Trophoblast cell (in vitro differentiated cells and primary cell): ENCODE data around the gene OSCP1.

Source experiments
- DNase-seq, 2 donors: peaks; one replicate each; pipeline ENCODE4 v3.0.0-alpha.2; 2016
- H2AFZ ChIP-seq: 2 replicates; pipeline ENCODE4 v1.6.1; 2013; ENCODE audit warnings: low read length, moderate library complexity, mild to moderate bottlenecking; ENCODE audit not compliant: insufficient read depth, poor library complexity
- H2AK5ac ChIP-seq: 2 replicates; pipeline ENCODE4 v1.6.1; 2013; ENCODE audit warnings: mild to moderate bottlenecking, low read length
- H2BK120ac ChIP-seq: 2 replicates; pipeline ENCODE4 v1.6.1; 2013; ENCODE audit warnings: low read length, mild to moderate bottlenecking, moderate library complexity; ENCODE audit not compliant: insufficient read depth, poor library complexity
- H2BK12ac ChIP-seq: 2 replicates; pipeline ENCODE4 v1.6.1; 2013; ENCODE audit warnings: mild to moderate bottlenecking, low read length, moderate library complexity
- H2BK5ac ChIP-seq: 2 replicates; pipeline ENCODE4 v1.6.1; 2013; ENCODE audit warnings: low read length, low read depth, moderate library complexity, mild to moderate bottlenecking; ENCODE audit not compliant: poor library complexity
- H3K14ac ChIP-seq: 2 replicates; pipeline ENCODE4 v1.6.1; 2013; ENCODE audit warnings: mild to moderate bottlenecking, low read length
- H3K18ac ChIP-seq: 2 replicates; pipeline ENCODE4 v1.6.1; 2013; ENCODE audit warnings: mild to moderate bottlenecking, low read length
- H3K23ac ChIP-seq: 2 replicates; pipeline ENCODE4 v1.6.1; 2013; ENCODE audit warnings: low read length
- H3K27ac ChIP-seq: 2 replicates; pipeline ENCODE4 v1.5.1; 2013; ENCODE audit warnings: low read depth, mild to moderate bottlenecking, inconsistent platforms, low read length, moderate library complexity
- H3K27me3 ChIP-seq: 2 replicates; pipeline ENCODE4 v1.6.1; 2013; ENCODE audit warnings: inconsistent platforms, mild to moderate bottlenecking, low read length, moderate library complexity; ENCODE audit not compliant: insufficient read depth
- H3K36me3 ChIP-seq, 2 experiments: 1 replicate in 1 of 2; 2 replicates in 1 of 2; pipeline ENCODE4 v1.6.1; 2013; ENCODE audit warnings: low read length in 2 of 2, mild to moderate bottlenecking in 2 of 2, moderate library complexity in 1 of 2; ENCODE audit not compliant: insufficient read depth in 2 of 2, control insufficient read depth in 1 of 2
- H3K4ac ChIP-seq: 2 replicates; pipeline ENCODE4 v1.6.1; 2013; ENCODE audit warnings: low read depth, mild to moderate bottlenecking, low read length, moderate library complexity
- H3K4me1 ChIP-seq, 2 experiments: 1 replicate in 1 of 2; 2 replicates in 1 of 2; pipeline ENCODE4 v1.6.1; 2013; ENCODE audit warnings: low read length in 2 of 2, mild to moderate bottlenecking in 2 of 2, moderate library complexity in 1 of 2; ENCODE audit not compliant: insufficient read depth in 2 of 2, control insufficient read depth in 1 of 2
- H3K4me2 ChIP-seq: 2 replicates; pipeline ENCODE4 v1.6.1; 2013; ENCODE audit warnings: inconsistent platforms, mild to moderate bottlenecking, low read length, moderate library complexity
- H3K4me3 ChIP-seq: 2 replicates; pipeline ENCODE4 v1.5.1; 2013; ENCODE audit warnings: mild to moderate bottlenecking, low read depth, low read length, inconsistent platforms
- H3K79me1 ChIP-seq: one replicate; pipeline ENCODE4 v1.6.1; 2013; ENCODE audit warnings: low read length
- H3K79me2 ChIP-seq: 2 replicates; pipeline ENCODE4 v1.6.1; 2013; ENCODE audit warnings: low read length, mild to moderate bottlenecking; ENCODE audit not compliant: control insufficient read depth, insufficient read depth, poor library complexity
- H3K9ac ChIP-seq: 2 replicates; pipeline ENCODE4 v1.6.1; 2013; ENCODE audit warnings: mild to moderate bottlenecking, low read length
- H3K9me3 ChIP-seq: 2 replicates; pipeline ENCODE4 v1.6.1; 2013; ENCODE audit warnings: low read depth, mild to moderate bottlenecking, control low read depth, inconsistent platforms, low read length; ENCODE audit not compliant: insufficient read depth
- H4K12ac ChIP-seq: 2 replicates; pipeline ENCODE4 v1.6.1; 2013; ENCODE audit warnings: low read depth, mild to moderate bottlenecking, low read length, moderate library complexity
- H4K8ac ChIP-seq: 2 replicates; pipeline ENCODE4 v1.6.1; 2013; ENCODE audit warnings: low read depth, mild to moderate bottlenecking, low read length, moderate library complexity
- H4K91ac ChIP-seq: one replicate; pipeline ENCODE4 v1.6.1; 2013; ENCODE audit warnings: low read depth, mild to moderate bottlenecking, low read length, moderate library complexity
- WGBS: extraction: QIAGEN DNeasy Blood & Tissue Kit; methylation state at CpG from one replicate; pipeline ENCODE4 v1.1.7; 2013; ENCODE audit warnings: missing lambda C conversion rate; ENCODE audit not compliant: insufficient read length, insufficient coverage; ENCODE audit errors: extremely low coverage; 5-methylcytosine and 5-hydroxymethylcytosine counted together

Gene OSCP1

GRCh38 chr1:36406440-36406839, 43.8 kb downstream of the OSCP1 start:
- no peaks in the 10 kb centered on the region for H3K9me3 ChIP-seq
- no peaks in the 10 kb centered on the region for H3K27me3 ChIP-seq
- no peak overlapping the region for H2AK5ac ChIP-seq
- H2BK5ac ChIP-seq, result no peak overlapping the region
- H3K79me1 ChIP-seq, result peaks cover 4% of the 10 kb centered on the region
- peaks cover 0 to 2% of the 10 kb centered on the region in 2 experiments for H3K36me3 ChIP-seq
- H3K4me1 ChIP-seq, result peaks cover 4 to 15% of the 10 kb centered on the region in 2 experiments
- H3K27ac ChIP-seq, result no peak overlapping the region
- no peak overlapping the region for H3K14ac ChIP-seq
- no CpG with 5 or more reads among the region's 1 CpG for WGBS
- no peak overlapping the region for H2AFZ ChIP-seq
- no peak overlapping the region for H2BK12ac ChIP-seq
- H4K91ac ChIP-seq, result no peak overlapping the region
- H3K18ac ChIP-seq, result no peak overlapping the region
- H3K9ac ChIP-seq, result no peak overlapping the region
- no peak overlapping the region for H3K4me3 ChIP-seq
- no peak overlapping the region for H4K12ac ChIP-seq
- no peak overlapping the region for H3K4ac ChIP-seq
- DNase-seq, result no peak
- H3K23ac ChIP-seq, result no peak overlapping the region
- H4K8ac ChIP-seq, result no peak overlapping the region
- no peak overlapping the region for H3K4me2 ChIP-seq
- no peak overlapping the region for H2BK120ac ChIP-seq
- no peaks in the 10 kb centered on the region for H3K79me2 ChIP-seq

- H4K8ac ChIP-seq, result no peak overlapping the region
- H3K9ac ChIP-seq, result no peak overlapping the region
- no peak overlapping the region for H2AK5ac ChIP-seq
- H3K4me3 ChIP-seq, result no peak overlapping the region
- H3K18ac ChIP-seq, result no peak overlapping the region
- WGBS, result no CpG with 5 or more reads among the region's 4 CpGs
- no peaks in the 10 kb centered on the region for H3K27me3 ChIP-seq
- H3K79me1 ChIP-seq, result peaks cover 13% of the 10 kb centered on the region
- H4K91ac ChIP-seq, result no peak overlapping the region
- H2BK12ac ChIP-seq, result no peak overlapping the region
- DNase-seq, result no peak
- H3K9me3 ChIP-seq, result no peaks in the 10 kb centered on the region
- H2BK120ac ChIP-seq, result no peak overlapping the region
- peaks cover 3% of the 10 kb centered on the region for H3K79me2 ChIP-seq
- no peak overlapping the region for H3K4me2 ChIP-seq
- H3K4me1 ChIP-seq, result peaks cover 10 to 11% of the 10 kb centered on the region in 2 experiments
- no peak overlapping the region for H2AFZ ChIP-seq
- H2BK5ac ChIP-seq, result no peak overlapping the region
- H3K14ac ChIP-seq, result no peak overlapping the region
- H4K12ac ChIP-seq, result no peak overlapping the region
- H3K4ac ChIP-seq, result no peak overlapping the region
- H3K23ac ChIP-seq, result no peak overlapping the region
- peaks cover 0 to 2% of the 10 kb centered on the region in 2 experiments for H3K36me3 ChIP-seq
- H3K27ac ChIP-seq, result no peak overlapping the region
Observed at GRCh38 chr1:36402504-36402890, 47.8 kb downstream of the OSCP1 start.

GRCh38 chr1:36401602-36402503, 48.4 kb downstream of the OSCP1 start:
- H3K18ac ChIP-seq, result peak overlapping the region; percentile 56
- peak overlapping the region; percentile 0 for H3K4ac ChIP-seq
- H3K27me3 ChIP-seq, result no peaks in the 10 kb centered on the region
- peak overlapping the region; percentile 57 for H4K12ac ChIP-seq
- H3K79me2 ChIP-seq, result peaks cover 7% of the 10 kb centered on the region
- no peak for DNase-seq
- H4K8ac ChIP-seq, result peak overlapping the region; percentile 83
- H3K23ac ChIP-seq, result no peak overlapping the region
- no peak overlapping the region for H3K4me3 ChIP-seq
- H3K14ac ChIP-seq, result no peak overlapping the region
- no peak overlapping the region for H3K9ac ChIP-seq
- no peak overlapping the region for H2BK120ac ChIP-seq
- peaks cover 0 to 2% of the 10 kb centered on the region in 2 experiments for H3K36me3 ChIP-seq
- H3K4me2 ChIP-seq, result peak overlapping the region; percentile 53
- H3K79me1 ChIP-seq, result peaks cover 18% of the 10 kb centered on the region
- peak overlapping the region; percentile 17 for H4K91ac ChIP-seq
- WGBS, result no CpG with 5 or more reads among the region's 12 CpGs
- no peak overlapping the region for H2BK5ac ChIP-seq
- H2AK5ac ChIP-seq, result peak overlapping the region; percentile 1
- peak overlapping the region; percentile 58 for H3K27ac ChIP-seq
- peaks cover 10 to 14% of the 10 kb centered on the region in 2 experiments for H3K4me1 ChIP-seq
- no peak overlapping the region for H2BK12ac ChIP-seq
- peak overlapping the region; percentile 32 for H2AFZ ChIP-seq
- H3K9me3 ChIP-seq, result no peaks in the 10 kb centered on the region

- Histone ChIP-seq H3K27me3 (no peaks in the 10 kb centered on the region), H2AK5ac (peak overlapping the region; percentile 89), H2BK12ac (peak overlapping the region; percentile 33), H4K12ac (peak overlapping the region; percentile 76), H4K91ac (peak overlapping the region; percentile 52), H3K4ac (peak overlapping the region; percentile 7), H3K4me3 (peak overlapping the region; percentile 21), H3K27ac (peak overlapping the region; percentile 58), H3K14ac (peak overlapping the region; percentile 71), H3K18ac (peak overlapping the region; percentile 43), H3K4me1 (peaks cover 10 to 14% of the 10 kb centered on the region in 2 experiments), H4K8ac (peak overlapping the region; percentile 84), H3K9ac (peak overlapping the region; percentile 2), H2BK120ac (peak overlapping the region; percentile 55), H3K9me3 (no peaks in the 10 kb centered on the region), H2AFZ (peak overlapping the region; percentile 72), H3K23ac (no peak overlapping the region), H3K79me1 (peaks cover 18% of the 10 kb centered on the region), H2BK5ac (peak overlapping the region; percentile 35), H3K36me3 (peaks cover 0 to 2% of the 10 kb centered on the region in 2 experiments), H3K79me2 (peaks cover 7% of the 10 kb centered on the region), H3K4me2 (peak overlapping the region; percentile 53)
- WGBS, result no CpG with 5 or more reads among the region's 22 CpGs
- peak; percentile 78 to 86 for DNase-seq
Observed at GRCh38 chr1:36400825-36401601, 49.2 kb downstream of the OSCP1 start.
